Memory B cell (primary cell): Measurements from ENCODE around the gene ABCA7.

ENCODE experiments used
- ATAC-seq: fragments of 150-1000 bp; cut with Tn5 transposase; 2 replicates; pipeline ENCODE4 v1.10.0; 2021; ENCODE audit warnings: low read depth, mild to moderate bottlenecking, moderate library complexity
- DNase-seq, 2 donors: peaks; one replicate each; pipeline ENCODE4 v3.0.0; 2022; ENCODE audit warnings: low spot score in 2 of 2
- H3K27ac Mint-ChIP-seq: one replicate; pipeline ENCODE4 v1.8.0; 2022; ENCODE audit warnings: mild to moderate bottlenecking, moderate library complexity, mixed read lengths
- H3K27me3 Mint-ChIP-seq: one replicate; pipeline ENCODE4 v1.8.0; 2022; ENCODE audit warnings: mixed read lengths
- H3K36me3 Mint-ChIP-seq: one replicate; pipeline ENCODE4 v1.8.0; 2022; ENCODE audit warnings: mild to moderate bottlenecking, mixed read lengths
- H3K4me1 Mint-ChIP-seq: one replicate; pipeline ENCODE4 v1.8.0; 2022; ENCODE audit warnings: mixed read lengths
- H3K4me3 Mint-ChIP-seq: one replicate; pipeline ENCODE4 v1.8.0; 2022; ENCODE audit warnings: mild to moderate bottlenecking, moderate library complexity, mixed read lengths
- H3K9me3 Mint-ChIP-seq: one replicate; pipeline ENCODE4 v1.8.0; 2022; ENCODE audit warnings: mixed read lengths

ABCA7 gene

DNA sequence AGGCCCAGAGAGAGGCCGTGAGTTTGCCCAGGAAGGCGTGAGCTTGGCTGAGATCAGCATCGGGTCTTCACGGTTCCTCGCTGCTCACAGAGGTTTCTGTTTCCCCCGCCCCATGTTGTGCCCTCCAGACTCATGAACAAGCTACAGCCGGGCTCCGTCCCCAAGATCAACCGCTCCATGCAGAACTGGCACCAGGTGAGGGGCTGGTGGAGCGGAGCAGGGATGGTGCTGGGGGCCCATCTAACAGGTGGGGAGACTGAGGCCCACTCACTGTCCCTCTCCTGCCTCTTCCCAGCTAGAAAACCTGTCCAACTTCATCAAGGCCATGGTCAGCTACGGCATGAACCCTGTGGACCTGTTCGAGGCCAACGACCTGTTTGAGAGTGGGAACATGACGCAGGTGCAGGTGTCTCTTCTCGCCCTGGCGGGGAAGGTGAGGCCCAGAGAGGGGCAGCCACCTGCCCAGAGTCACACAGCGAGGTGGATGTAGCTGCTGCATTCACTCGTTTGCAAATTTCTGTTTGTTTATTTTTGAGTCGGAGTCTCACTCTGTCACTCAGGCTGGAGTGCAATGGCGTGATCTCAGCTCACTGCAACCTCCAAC is 7.5 kb upstream of the ABCA7 start:
- Mint-ChIP-seq H3K36me3 (peaks cover 19% of the 10 kb centered on the region), H3K4me3 (no peak overlapping the region), H3K27ac (no peak overlapping the region)

DNA sequence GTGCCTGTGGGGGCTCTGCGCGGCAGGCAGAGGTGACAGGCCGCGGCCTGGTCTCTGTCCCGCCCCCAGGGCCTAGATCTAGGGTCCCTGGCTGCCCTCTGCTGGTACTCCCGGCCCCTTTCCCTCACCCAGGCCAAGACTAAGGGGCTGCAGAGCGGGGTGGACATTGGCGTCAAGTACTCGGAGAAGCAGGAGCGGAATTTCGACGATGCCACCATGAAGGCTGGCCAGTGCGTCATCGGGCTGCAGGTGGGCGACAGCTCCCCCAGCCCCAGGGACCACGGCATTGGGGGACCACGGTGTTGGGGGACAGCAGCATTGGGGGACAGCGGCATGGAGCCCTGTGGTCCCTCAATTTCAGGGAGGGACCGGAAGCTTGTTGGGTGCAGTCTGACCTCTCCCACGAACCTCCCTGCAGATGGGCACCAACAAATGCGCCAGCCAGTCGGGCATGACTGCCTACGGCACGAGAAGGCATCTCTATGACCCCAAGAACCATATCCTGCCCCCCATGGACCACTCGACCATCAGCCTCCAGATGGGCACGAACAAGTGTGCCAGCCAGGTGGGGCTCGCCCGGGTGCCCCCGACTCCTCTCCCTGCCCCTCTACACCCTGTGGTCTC is 3.8 kb upstream of the ABCA7 start:
- Mint-ChIP-seq H3K27ac (peak overlapping the region; percentile 24), H3K36me3 (peaks cover 25% of the 10 kb centered on the region), H3K9me3 (no peaks in the 10 kb centered on the region), H3K4me1 (peaks cover 39% of the 10 kb centered on the region), H3K4me3 (no peak overlapping the region), H3K27me3 (no peaks in the 10 kb centered on the region)
- DNase-seq (no peak), ATAC-seq (no peak)

More for the DNA sequence above, 7.5 kb upstream of the ABCA7 start:
- no peak for ATAC-seq
- Mint-ChIP-seq H3K9me3 (no peaks in the 10 kb centered on the region), H3K4me1 (peaks cover 22% of the 10 kb centered on the region), H3K27me3 (no peaks in the 10 kb centered on the region)
- no peak for DNase-seq

DNA sequence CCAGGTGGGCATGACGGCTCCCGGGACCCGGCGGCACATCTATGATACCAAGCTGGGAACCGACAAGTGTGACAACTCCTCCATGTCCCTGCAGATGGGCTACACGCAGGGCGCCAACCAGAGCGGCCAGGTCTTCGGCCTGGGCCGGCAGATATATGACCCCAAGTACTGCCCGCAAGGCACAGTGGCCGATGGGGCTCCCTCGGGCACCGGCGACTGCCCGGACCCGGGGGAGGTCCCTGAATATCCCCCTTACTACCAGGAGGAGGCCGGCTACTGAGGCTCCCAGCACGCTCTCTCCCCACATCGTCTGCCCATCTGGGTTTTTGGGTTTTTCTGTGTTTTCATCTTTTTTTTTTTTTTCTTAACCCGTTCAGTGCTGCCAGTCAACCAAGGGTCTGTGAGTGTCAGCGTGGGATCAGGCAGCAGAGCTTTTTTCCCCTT is 2.3 kb upstream of the ABCA7 start:
- peaks cover 22% of the 10 kb centered on the region for H3K36me3 Mint-ChIP-seq
- H3K27ac Mint-ChIP-seq: peak overlapping the region; percentile 95
- DNase-seq: peak in 1 of 2 donors; percentile 58
- H3K27me3 Mint-ChIP-seq: no peaks in the 10 kb centered on the region
- H3K4me3 Mint-ChIP-seq: peak overlapping the region; percentile 100
- H3K4me1 Mint-ChIP-seq: peaks cover 39% of the 10 kb centered on the region
- peak; percentile 1 for ATAC-seq
- H3K9me3 Mint-ChIP-seq: no peaks in the 10 kb centered on the region

DNA sequence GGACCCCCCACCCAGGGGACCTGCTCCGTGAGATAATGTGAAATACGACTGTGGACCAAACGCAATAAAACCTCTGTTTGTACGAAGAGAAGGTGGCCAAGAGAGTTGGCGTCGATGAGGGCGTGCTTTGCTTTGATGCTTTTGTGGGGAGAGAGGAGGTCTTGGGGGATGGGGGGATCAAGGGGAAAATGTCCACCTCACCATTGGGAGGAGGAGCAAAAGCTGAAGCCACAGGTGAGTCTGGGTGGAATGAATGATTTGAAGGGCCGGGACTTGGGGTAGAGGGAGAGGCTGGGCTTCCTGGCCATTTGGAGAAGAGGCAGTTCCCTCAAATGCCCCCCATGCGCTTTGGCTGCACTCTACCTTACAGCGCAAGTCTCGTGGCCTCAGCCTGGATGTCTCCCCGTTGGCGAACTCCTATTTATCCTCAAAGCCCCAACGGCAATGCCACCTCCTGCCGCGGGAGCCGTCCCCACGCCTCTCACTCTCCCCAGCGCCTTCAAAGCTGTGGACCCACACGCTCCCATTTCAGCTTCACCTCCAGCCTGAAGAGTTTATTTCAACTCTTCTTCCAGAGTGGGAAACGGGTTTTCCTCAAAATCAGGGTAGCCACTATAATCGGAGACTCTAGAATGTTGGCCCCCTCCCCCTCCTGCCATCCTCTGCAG is 795 bp upstream of the ABCA7 start:
- no peaks in the 10 kb centered on the region for H3K27me3 Mint-ChIP-seq
- H3K9me3 Mint-ChIP-seq: no peaks in the 10 kb centered on the region
- peak overlapping the region; percentile 100 for H3K4me3 Mint-ChIP-seq
- DNase-seq (no peak), ATAC-seq (no peak)
- H3K36me3 Mint-ChIP-seq: peaks cover 21% of the 10 kb centered on the region
- H3K27ac Mint-ChIP-seq: peak overlapping the region; percentile 95
- H3K4me1 Mint-ChIP-seq: peaks cover 36% of the 10 kb centered on the region

DNA sequence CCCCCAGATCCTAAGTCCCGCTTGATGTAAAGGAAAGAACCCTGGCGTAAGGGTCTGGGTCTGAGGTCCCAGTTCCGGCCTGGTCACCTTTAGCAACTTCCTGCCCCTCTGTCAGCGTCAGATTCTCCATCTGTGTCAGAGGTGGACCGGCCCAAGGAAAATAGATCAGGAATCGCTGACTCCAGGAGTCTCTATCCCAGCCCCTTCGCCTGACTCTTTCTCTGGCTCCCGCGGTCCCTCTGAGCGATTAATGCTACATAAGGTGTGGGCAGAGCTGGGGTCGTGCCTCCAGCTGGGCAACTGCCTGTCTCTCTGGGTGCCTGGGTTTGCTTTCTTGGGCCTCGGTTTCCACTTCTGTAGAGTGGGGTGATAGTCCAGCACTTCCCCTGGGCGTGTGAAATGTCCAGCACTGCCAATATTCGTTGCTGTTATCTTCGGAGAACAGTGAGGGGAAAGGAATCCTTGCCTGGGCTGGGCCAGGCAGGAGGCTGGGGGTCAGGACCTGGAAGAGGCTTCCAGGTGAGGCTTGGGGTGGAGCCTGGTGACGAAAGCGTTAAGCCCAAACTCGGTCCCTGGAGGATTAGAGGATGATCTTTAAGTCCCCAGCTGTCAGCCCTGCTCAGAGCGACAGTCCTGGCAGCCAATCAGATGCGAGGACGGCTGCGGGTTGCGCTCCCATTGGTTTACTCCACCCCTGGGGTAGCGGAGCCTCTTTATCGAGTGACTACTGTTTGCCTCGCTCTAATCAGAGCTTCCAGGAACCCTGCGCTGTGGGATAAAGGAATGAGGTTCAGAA is 767 bp downstream of the ABCA7 start:
- DNase-seq: peak; percentile 79 to 88
- H3K4me1 Mint-ChIP-seq: peaks cover 37% of the 10 kb centered on the region
- no peaks in the 10 kb centered on the region for H3K9me3 Mint-ChIP-seq
- peak; percentile 55 for ATAC-seq
- H3K4me3 Mint-ChIP-seq: peak overlapping the region; percentile 100
- H3K36me3 Mint-ChIP-seq: peaks cover 24% of the 10 kb centered on the region
- peak overlapping the region; percentile 95 for H3K27ac Mint-ChIP-seq
- H3K27me3 Mint-ChIP-seq: no peaks in the 10 kb centered on the region

DNA sequence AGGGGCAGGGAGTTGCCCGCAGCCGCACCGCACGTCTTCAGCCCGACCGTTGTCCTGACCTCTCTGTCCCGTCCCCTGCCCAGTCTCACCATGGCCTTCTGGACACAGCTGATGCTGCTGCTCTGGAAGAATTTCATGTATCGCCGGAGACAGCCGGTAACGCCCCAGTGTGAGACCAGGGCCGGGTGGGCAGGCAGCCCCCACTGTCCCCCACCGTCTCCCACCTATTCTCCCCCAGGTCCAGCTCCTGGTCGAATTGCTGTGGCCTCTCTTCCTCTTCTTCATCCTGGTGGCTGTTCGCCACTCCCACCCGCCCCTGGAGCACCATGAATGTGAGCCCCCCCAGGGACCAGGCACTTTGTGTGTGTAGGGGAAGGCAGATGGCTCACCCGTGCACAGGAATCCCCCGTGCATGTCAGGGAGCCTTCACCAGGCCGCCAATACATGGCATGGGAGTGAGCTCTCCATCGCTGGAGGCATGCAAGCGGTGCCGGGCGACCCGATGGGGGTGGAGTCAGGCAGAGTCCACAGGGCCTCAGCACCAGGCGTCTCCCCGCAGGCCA is 1.4 kb downstream of the ABCA7 start:
- peaks cover 19% of the 10 kb centered on the region for H3K36me3 Mint-ChIP-seq
- DNase-seq (no peak), ATAC-seq (no peak)
- no peaks in the 10 kb centered on the region for H3K9me3 Mint-ChIP-seq
- peak overlapping the region; percentile 100 for H3K4me3 Mint-ChIP-seq
- peak overlapping the region; percentile 95 for H3K27ac Mint-ChIP-seq
- H3K27me3 Mint-ChIP-seq: no peaks in the 10 kb centered on the region
- H3K4me1 Mint-ChIP-seq: peaks cover 32% of the 10 kb centered on the region

DNA sequence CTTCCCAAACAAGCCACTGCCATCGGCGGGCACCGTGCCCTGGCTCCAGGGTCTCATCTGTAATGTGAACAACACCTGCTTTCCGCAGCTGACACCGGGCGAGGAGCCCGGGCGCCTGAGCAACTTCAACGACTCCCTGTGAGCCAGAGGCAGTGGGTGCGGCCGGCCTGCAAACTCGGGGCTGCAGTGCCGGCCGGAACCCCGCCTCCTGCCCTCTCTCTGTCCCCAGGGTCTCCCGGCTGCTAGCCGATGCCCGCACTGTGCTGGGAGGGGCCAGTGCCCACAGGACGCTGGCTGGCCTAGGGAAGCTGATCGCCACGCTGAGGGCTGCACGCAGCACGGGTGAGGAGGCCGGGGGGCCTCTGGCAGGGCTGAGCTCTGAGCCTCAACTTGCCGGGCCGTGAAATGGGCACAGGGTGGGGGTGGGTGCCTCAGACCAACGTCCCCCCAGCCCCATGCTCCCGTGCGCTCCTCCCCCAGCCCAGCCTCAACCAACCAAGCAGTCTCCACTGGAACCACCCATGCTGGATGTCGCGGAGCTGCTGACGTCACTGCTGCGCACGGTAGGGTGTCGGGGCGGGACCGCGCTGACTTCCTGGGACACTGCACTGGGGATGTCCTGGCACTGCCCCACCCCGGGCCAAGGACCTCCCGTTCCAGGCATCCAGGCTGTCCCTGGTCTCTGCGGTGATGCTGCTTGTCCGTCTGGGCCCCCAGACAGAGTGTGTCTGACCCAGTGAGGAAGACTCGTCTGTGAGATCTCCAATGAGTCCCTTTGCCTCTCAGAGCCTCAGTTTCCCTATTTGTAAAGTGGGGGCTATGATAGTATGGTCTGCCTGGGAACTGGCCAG is 2.2 kb downstream of the ABCA7 start:
- H3K4me3 Mint-ChIP-seq: peak overlapping the region; percentile 55
- no peaks in the 10 kb centered on the region for H3K9me3 Mint-ChIP-seq
- DNase-seq: no peak
- H3K4me1 Mint-ChIP-seq: peaks cover 30% of the 10 kb centered on the region
- no peaks in the 10 kb centered on the region for H3K27me3 Mint-ChIP-seq
- no peak overlapping the region for H3K27ac Mint-ChIP-seq
- H3K36me3 Mint-ChIP-seq: peaks cover 16% of the 10 kb centered on the region
- ATAC-seq: no peak

DNA sequence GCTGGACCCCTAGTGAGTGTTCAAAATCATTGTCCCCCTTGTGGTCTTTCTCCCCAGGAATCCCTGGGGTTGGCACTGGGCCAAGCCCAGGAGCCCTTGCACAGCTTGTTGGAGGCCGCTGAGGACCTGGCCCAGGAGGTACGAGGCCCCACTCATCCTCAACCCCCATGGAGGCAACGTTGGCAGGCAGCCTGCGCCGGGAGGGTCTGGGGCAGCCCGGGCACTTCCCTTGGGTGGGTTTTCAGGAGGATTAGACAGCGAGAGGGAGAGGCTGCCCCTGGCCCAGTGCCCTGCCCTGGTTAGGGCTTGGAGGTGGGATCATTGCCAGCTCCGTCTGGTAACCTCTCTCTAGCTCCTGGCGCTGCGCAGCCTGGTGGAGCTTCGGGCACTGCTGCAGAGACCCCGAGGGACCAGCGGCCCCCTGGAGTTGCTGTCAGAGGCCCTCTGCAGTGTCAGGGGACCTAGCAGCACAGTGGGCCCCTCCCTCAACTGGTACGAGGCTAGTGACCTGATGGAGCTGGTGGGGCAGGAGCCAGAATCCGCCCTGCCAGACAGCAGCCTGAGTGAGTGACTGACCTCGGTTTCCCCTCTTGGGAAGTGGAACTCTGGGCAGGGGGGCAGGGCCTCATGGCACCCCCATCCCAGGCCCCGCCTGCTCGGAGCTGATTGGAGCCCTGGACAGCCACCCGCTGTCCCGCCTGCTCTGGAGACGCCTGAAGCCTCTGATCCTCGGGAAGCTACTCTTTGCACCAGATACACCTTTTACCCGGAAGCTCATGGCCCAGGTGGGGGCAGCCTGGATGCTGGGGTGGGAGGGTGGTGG is 3.0 kb downstream of the ABCA7 start:
- DNase-seq: no peak
- ATAC-seq: no peak
- Mint-ChIP-seq H3K4me1 (peaks cover 24% of the 10 kb centered on the region), H3K27me3 (no peaks in the 10 kb centered on the region), H3K27ac (no peak overlapping the region), H3K9me3 (no peaks in the 10 kb centered on the region), H3K4me3 (peak overlapping the region; percentile 55), H3K36me3 (peaks cover 11% of the 10 kb centered on the region)

DNA sequence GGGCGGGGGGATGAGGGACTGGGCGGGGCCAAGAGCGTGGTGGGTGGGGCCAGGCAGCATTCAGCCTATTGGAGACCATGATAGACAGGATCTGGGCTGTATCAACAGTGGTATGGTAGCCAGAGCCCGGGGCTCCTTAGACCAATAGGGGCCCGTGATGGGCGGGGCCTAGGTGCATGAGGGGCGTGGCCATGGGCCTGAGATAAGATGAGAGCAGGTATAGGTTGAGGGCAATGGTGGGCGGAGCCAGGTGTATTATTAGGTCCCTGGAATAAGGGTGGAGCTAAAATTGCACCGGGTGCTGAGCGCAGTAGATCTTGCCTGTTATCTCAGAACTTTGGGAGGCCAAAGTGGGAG is 5.3 kb downstream of the ABCA7 start:
- Mint-ChIP-seq H3K27ac (no peak overlapping the region), H3K27me3 (no peaks in the 10 kb centered on the region), H3K9me3 (no peaks in the 10 kb centered on the region), H3K36me3 (peaks cover 10% of the 10 kb centered on the region), H3K4me1 (peaks cover 12% of the 10 kb centered on the region), H3K4me3 (no peak overlapping the region)
- DNase-seq (peak in 1 of 2 donors; percentile 53), ATAC-seq (peak; percentile 56)

DNA sequence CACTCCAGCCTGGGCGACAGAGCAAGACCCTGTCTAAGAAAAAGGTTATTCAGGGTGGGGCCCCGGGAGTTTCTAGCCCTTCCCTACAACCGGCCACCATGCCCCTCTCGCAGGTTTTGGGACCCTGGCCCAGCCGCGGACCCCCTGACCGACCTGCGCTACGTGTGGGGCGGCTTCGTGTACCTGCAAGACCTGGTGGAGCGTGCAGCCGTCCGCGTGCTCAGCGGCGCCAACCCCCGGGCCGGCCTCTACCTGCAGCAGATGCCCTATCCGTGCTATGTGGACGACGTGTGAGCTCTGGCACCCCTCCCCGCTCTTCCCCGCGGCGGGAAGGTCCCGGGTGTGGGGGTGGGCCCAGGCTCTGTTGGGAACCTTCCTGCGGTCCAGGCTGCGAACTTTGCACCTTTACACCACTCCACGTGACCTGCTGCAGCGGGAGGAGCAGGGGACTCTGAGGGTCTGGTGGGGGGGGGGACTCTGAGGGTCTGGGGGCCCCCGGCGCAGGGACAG is 6.3 kb downstream of the ABCA7 start:
- no peaks in the 10 kb centered on the region for H3K9me3 Mint-ChIP-seq
- H3K4me1 Mint-ChIP-seq: peaks cover 7% of the 10 kb centered on the region
- ATAC-seq (no peak), DNase-seq (no peak)
- no peak overlapping the region for H3K27ac Mint-ChIP-seq
- H3K36me3 Mint-ChIP-seq: peaks cover 10% of the 10 kb centered on the region
- no peak overlapping the region for H3K4me3 Mint-ChIP-seq
- no peaks in the 10 kb centered on the region for H3K27me3 Mint-ChIP-seq

DNA sequence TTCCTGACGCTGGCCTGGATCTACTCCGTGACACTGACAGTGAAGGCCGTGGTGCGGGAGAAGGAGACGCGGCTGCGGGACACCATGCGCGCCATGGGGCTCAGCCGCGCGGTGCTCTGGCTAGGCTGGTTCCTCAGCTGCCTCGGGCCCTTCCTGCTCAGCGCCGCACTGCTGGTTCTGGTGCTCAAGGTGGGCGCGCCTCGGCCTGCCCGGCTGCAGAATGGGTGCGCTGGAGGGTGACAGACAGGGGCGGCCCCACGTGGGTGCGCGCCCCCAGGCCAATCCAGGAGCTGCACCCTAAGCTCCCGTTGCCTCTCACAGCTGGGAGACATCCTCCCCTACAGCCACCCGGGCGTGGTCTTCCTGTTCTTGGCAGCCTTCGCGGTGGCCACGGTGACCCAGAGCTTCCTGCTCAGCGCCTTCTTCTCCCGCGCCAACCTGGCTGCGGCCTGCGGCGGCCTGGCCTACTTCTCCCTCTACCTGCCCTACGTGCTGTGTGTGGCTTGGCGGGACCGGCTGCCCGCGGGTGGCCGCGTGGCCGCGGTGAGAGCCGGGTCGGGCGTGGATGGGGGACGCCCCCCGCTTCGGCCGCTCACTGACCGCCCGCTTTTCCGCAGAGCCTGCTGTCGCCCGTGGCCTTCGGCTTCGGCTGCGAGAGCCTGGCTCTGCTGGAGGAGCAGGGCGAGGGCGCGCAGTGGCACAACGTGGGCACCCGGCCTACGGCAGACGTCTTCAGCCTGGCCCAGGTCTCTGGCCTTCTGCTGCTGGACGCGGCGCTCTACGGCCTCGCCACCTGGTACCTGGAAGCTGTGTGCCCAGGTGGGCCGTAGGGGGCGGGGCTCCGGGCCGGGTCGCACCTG is 7.2 kb downstream of the ABCA7 start:
- Mint-ChIP-seq H3K9me3 (no peaks in the 10 kb centered on the region), H3K36me3 (peaks cover 10% of the 10 kb centered on the region), H3K4me1 (peaks cover 7% of the 10 kb centered on the region), H3K4me3 (no peak overlapping the region), H3K27me3 (no peaks in the 10 kb centered on the region), H3K27ac (no peak overlapping the region)
- DNase-seq: no peak
- ATAC-seq: peak; percentile 37

DNA sequence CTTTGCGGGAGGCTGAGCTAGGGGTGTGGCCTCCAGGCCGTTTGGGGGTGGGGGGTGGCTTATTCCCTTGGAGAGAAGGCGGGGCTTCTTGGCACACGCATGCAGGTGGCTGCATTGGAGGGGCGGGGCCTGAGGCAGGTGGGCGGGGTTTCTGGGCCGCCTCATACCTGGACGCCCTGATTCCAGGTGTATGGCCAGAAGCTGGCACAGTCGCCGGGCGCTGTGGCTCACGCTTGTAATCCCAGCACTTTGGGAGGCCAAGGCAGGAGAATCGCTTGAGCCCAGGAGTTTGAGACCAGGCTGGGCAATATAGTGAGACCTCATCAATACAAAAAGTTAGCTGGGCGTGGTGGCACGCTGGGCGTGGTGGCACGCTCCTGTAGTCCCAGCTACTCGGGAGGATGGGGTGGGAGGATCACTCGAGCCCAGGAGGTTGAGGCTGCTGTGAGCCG is 7.8 kb downstream of the ABCA7 start:
- no peaks in the 10 kb centered on the region for H3K9me3 Mint-ChIP-seq
- H3K36me3 Mint-ChIP-seq: peaks cover 8% of the 10 kb centered on the region
- ATAC-seq: peak; percentile 19
- no peaks in the 10 kb centered on the region for H3K27me3 Mint-ChIP-seq
- H3K4me3 Mint-ChIP-seq: no peak overlapping the region
- peaks cover 9% of the 10 kb centered on the region for H3K4me1 Mint-ChIP-seq
- no peak for DNase-seq
- no peak overlapping the region for H3K27ac Mint-ChIP-seq
